Activated T-cell treated with anti-CD3 and anti-CD28 coated beads, Interleukin-2, amount 50 U/mL, for 1 hour (primary cell): ENCODE results near the gene LEUTX.

Source experiments
- DNase-seq: peaks from one replicate; pipeline ENCODE4 v3.0.0-alpha.2; 2020

Gene LEUTX

DNA sequence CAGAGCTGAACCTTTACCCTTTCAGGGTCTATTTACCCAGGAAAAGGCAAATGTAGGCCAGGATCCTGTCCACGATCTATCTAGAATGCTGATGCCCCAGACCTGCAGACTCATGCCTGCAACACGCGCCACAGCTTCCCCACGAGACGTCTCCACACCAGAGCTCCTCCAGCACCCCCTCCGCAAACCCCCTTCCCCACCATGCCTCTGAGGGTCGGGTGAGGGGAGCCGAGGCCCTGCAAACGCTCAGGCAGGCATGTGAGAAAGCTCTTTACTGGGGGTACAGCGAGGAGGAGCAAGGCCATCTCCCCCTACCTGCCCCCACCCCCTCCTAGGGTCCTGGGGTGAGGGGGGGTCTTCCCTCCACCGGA lies 46.4 kb downstream of the LEUTX start:
- DNase-seq: no peak

DNA sequence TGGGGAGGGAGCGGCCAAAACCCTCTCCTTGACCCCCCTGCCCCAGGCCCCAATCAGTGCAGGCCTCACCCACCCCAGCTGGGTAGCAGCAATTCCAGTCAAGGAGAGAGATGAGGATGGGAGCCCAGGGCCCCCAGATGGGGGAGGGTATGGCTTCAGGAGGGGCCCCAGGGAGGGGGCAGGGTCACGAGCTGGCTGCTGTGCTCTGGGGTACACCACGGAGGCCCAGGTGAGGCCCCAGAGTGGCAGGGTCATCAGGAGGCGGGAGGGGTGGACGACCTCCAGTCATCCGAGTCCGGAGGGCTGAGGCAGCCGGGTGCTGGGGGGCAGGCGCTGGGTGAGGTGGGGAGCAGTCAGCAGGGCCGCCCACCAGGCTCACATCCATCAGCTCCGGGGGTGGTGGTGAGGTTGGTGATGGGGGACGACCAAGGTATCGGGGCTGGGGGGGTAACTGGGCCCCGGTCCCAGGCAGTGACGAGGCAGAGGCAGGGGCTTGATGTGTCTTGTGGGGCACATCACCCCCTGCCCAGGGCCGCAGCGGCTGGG lies 47.0 kb downstream of the LEUTX start:
- DNase-seq: no peak

DNA sequence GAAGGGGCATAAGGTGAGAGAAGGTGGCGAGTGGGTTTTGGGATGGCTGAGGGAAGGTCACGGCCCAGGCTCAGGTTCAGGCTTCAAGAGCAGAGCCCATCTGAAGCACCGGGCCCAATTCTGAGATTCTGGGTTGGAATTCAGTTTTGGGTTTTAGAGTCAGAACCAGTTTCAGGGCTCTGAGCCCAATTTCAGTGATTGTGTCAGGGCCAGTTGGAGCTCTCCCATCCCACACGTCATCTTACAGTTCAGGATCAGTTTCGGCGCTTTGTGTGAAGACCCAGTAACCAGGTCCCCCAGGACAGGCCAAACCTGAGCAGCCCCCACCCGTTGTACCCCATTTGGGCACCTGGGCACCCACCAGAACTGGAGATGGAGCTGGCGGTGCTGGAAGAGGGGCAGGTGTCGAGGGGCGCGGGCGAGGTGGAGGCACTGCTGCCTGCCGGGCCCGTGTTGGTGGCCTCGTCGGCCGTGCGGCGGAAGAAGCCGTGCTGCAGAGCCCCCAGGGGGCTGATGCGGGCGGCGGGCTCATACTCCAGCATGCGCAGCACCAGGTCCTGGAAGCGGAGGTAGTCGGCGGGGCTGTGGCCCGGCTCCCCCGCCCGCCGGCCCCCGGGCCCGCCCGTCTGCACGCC lies 47.8 kb downstream of the LEUTX start:
- no peak for DNase-seq

DNA sequence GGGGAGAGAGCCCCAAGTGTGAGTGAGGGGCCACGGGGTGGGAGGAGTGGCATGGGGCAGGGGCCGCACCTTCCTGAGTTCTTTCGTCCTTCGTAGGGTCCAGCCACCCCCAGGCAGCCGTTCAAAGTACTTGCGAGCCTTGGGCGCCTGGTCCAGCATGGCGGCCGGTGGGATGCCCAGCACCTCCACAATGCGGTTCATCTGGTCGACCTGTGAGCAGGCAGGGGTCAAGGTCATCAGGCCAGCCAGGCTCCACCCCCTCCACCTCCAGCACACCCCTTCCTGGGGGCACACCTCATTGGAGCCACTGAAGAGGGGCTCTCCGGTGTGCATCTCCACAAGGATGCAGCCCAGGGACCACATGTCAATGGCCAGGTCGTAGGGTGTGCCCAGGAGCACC lies 48.6 kb downstream of the LEUTX start:
- DNase-seq: no peak

DNA sequence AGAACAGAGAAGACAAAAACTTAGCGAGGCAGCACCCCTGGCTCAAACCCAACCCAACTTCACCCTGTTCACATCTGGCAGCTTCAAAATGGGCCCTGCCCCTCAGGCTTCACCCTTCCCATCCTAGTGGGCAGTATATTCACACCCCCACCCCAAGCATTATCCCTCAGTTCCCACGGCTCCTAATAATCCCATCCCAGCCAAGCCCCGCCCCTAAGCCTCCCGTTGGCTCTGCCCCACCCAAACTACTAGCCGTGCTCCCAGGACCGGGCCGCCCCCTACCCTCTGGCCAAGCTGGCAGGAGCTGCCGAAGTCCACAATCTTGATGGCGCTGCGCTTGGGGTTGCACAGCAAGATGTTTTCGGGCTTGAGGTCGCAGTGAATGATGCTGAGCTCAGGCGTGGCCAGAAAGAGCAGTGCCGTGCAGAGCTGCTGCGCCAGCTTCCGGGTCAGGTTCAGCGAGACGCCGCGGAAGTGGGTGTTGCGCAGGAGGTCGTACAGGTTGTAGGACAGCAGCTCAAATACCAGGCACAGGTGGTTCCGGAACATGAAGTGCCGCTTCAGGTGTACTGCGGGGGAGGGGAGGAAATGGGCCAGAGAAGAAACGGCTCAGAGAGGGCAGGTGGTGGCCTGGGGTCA lies 49.5 kb downstream of the LEUTX start:
- no peak for DNase-seq

DNA sequence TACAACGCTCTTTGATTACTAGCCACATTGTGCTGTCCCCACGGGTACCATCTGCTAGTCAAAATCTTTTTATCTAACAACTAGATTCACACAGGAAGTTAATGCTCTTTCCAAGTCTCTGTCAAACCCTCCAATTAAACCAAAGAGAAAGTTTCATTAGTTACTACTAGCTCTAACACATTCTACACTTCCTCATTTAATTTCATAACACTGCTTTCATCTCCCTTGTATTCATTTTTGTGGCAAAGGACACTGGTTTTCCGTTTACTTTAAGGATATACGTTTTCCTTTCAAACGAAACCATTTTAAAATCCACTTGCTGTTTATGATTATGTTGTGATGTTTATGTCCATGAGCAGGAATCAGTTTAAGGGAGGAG lies 50.0 kb downstream of the LEUTX start:
- DNase-seq: no peak

DNA sequence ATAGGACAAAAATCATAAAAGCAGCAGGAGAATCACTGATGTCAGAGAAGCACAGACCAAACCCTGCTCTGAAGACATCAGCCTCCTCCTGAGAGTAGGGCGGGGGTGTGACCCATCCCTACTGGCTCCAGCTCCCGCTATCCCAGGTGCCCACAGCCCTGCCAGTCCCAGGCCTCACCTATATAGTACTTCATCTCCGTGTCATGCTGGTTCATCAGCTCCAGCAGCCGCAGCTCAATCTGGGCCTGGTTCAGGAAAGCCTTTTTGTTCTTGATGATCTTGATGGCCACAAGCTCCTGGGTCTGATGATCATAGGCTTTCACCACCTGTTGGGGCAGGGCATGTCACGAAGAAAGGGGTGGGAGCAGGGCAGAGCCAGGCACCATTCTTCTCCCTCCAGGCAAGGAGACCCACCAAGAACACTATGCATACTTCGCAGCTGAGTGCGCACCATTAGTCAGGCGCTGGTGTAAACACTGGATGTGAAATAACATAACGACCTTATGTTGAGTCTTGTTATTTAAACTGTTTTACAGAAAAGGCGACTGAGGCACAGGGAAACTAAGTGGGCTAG lies 51.1 kb downstream of the LEUTX start:
- DNase-seq: no peak

DNA sequence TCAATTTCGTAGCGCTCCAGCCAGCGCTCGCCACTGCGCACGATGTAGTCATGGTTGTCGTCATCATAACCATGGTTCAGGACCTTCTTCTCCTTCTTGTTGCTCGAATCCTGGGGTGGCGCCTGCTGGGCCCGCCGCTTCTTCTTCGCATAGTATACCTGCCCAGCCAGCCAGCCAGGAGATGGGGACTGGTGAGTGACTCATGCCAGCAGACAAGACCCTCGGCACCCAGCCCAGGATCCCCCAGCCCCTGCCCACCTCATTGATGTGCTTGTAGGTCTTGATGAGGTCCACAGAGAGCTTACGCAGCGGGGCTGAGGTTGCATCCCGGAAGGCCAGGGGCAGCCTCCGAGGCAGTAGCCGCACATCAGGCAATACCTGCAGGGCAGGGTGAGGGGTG lies 51.8 kb downstream of the LEUTX start:
- no peak for DNase-seq

DNA sequence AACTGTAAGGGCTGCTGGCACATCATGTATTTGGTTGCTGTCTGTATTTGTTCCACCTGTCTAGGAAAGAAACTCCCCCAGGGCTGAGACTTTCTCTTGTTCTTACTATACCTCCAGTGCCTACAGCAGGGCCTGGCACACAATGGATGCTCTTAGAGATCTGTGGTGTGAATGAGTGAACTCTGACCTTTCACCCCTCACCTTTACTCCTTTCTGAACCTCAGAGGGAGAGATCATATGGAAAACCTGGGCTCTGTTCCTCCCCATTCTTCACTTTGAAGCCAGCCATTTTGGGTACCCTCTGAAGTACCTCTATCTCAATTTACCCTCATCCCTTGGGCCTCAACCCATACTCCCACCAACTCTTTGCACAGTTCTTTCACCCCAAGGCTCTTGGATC lies 52.2 kb downstream of the LEUTX start:
- DNase-seq: no peak

DNA sequence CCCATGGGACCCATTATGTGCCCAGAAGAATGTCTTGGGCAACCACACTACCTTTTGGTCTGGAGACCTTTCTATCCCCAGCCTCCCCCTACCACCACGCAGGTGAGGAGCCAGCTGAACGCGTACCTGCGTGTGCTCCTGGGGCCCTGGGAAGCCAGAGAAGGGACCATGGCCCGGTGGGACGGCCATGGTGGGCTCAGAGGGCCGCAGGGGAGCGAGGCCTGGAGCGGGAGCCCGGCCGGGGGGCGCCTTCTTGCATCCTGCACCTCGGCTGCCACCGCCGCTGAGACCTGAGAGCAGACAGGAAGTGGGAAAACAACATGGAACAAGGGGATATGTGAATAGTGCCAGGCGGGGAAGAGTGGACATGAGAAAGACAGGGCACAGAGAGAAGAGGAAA lies 53.0 kb downstream of the LEUTX start:
- DNase-seq: no peak

DNA sequence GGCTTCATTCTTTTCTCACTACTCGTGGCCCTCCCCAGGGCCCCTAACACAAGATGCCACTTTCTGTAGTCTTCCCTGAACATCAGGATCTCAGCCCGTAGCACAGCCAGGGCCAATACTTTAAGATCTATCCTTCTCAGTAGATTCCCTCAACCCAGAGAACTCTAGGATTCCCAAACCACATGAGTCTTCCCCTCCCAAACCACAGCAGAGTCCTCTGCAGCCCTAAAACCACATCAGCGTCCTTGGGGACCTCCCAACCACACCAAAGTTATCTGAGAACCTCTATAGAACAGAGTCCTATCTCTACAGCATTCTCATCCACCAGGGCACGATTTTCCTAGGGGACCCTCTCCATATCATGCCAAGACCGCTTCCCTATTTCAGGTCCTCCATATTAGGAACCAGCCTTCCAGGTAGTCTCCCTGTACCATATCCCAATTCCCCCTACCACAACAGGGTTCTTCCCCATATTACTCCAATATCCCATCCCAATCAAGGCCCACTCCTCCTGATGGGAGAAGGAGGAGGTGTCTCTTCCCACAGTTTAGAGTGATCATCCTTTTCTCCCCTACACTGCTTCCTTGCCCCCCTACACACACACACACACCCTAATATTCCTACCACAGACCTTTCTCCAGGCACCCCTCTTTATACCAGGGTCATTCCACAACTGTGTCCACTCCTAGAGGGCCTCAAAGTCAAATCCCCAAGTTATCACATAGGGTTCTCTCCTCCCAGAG lies 53.9 kb downstream of the LEUTX start:
- DNase-seq: no peak

DNA sequence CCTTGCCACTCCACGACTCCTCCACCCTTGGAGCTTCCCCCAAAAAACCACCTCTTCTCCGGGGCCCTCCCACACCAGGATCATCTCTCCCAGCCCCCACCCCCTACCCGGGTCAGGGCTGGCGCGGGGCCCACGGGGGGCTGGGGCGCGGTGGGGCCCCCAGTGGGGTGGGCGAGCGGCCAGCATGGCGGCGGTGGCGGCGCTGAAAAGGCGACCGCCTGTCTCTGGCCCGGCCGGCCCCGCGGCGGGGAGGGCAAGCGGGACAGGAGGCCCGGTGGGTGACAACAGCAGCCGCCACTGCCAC lies 54.5 kb downstream of the LEUTX start:
- DNase-seq: no peak

DNA sequence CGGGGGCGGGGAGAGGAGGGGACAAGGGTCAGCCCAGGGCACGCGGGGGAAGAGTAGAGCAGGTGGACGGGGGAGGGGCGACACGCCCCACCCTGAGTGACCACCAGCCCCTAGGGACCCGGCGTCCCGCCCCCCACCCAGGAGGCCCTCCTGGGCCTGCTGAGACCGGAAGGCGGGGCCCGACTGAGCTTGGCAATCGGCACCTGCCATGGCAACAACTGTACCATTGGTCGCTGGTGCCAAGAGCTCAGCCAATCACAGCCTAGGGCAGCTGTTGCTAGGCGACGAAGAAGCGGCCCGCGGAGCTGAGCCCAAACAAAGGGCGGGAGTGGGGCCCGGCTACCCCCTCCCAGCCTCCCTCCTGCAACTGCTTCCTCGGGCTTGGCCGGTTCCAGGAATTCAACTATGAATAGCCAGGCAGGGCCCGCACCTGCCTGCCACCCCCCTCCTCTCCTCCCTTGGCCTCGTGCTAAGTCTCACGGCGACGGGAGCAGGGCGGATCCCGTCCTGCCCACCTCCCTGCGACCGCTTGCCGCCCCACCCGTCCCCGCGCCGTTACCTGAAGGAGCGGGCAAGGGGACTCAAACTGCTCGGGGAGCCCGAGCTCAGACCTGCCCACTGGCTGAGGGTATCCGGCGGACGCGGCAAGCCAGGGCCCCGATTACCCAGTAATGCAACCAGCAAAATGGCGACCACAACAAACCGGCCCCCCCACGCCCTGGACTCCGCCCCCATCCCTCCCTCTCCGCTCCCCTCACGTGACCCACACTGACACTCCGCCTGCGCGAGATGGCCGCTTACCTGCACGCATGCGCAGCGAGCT lies 55.0 kb downstream of the LEUTX start, which contains the start of gene DYRK1B:
Gene DYRK1B, minus strand, starts transcription at position 699 of the 823 bp plus-strand sequence. CDS start 2,295 bp downstream, outside the sequence.
- DNase-seq: peak; percentile 96

DNA sequence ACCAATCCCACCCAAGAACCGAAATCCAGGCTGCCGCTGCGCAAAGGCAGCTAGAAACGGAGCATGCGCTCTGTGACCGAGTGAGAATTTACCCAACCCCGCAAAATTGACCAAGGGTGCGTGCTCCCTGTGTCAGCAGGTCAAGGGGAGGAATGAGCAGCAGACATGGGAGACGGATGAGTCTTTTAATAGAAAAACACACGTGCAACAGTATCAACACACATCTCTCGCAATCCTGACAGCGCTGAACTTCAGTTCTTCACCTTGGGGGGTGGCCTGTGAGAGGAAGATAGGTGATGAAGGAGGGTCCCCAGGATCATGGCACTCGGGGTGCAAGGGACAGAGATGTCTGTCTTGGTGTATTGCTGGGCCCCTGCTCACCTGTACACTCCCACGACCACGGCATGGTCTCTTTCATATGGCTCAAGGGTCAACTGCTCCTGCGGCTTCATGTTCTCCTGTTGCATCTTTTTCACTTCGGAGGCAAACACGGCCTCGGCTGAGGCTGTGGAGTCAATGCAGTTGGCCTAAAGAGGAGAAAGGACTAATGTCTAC lies 55.7 kb downstream of the LEUTX start:
- no peak for DNase-seq
